IMR-90 (cell line): ENCODE results near the gene TMEM209. TPM values are rescaled to one million over a fixed set of nuclear protein-coding genes. Genes with fewer than 3 reads are reported as not detected.

Experiments used
- ATAC-seq: fragments of 200-7000 bp; cut with Tn5 transposase; 2 replicates; pipeline ENCODE4 v1.9.1; 2020; ENCODE audit warnings: low read depth, mild to moderate bottlenecking, moderate library complexity
- BruUV-seq: library from RNA; stranded (reverse); fragments of 400-500 nt; replicated peaks from 2 replicates; lab custom pipeline; 2021; lab: Mats Ljungman, UMichigan
- CTCF ChIA-PET: fragments of 300-600 bp; formaldehyde crosslinking; extraction: SDS; loops from one replicate; lab custom pipeline; 2021; ENCODE audit warnings: antibody characterized with exemption; lab: Yijun Ruan, JAX
- POLR2A ChIA-PET: fragments of 300-600 bp; sonication (Branson Sonifier 250); formaldehyde crosslinking; loops from one replicate; lab custom pipeline; 2022; ENCODE audit warnings: antibody characterized with exemption; ENCODE audit not compliant: unreplicated experiment; lab: Charles Lee
- DNase-seq: peaks from one replicate; pipeline ENCODE4 v3.0.0; 2013
- H2AFZ ChIP-seq: replicated peaks from 2 replicates; pipeline ENCODE3; 2013; ENCODE audit warnings: low read length, mild to moderate bottlenecking; ENCODE audit not compliant: poor library complexity
- H2AK5ac ChIP-seq: 2 replicates; pipeline ENCODE4 v1.6.1; 2013; ENCODE audit warnings: low read depth, low read length, inconsistent platforms
- H2AK9ac ChIP-seq: replicated peaks from 2 replicates; pipeline ENCODE3; 2013; ENCODE audit warnings: mild to moderate bottlenecking, low read depth, low read length, moderate library complexity; ENCODE audit not compliant: poor library complexity
- H2BK120ac ChIP-seq: 2 replicates; pipeline ENCODE4 v1.6.1; 2013; ENCODE audit warnings: low read depth, low read length, inconsistent platforms
- H2BK15ac ChIP-seq: 3 replicates; pipeline ENCODE4 v1.6.1; 2013; ENCODE audit warnings: low read depth, low read length, inconsistent platforms
- H2BK20ac ChIP-seq: 2 replicates; pipeline ENCODE4 v1.6.1; 2013; ENCODE audit warnings: low read depth, mild to moderate bottlenecking, inconsistent platforms, low read length, moderate library complexity
- H2BK5ac ChIP-seq: 2 replicates; pipeline ENCODE4 v1.6.1; 2013; ENCODE audit warnings: mild to moderate bottlenecking, low read depth, low read length, inconsistent platforms; ENCODE audit not compliant: poor library complexity, severe bottlenecking
- H3K14ac ChIP-seq: replicated peaks from 2 replicates; pipeline ENCODE4 v1.6.1; 2013; ENCODE audit warnings: low read depth, low read length, inconsistent platforms
- H3K18ac ChIP-seq: 2 replicates; pipeline ENCODE4 v1.6.1; 2013; ENCODE audit warnings: low read depth, low read length, control low read depth
- H3K23ac ChIP-seq: 2 replicates; pipeline ENCODE4 v1.6.1; 2013; ENCODE audit warnings: low read depth, low read length, inconsistent platforms
- H3K27ac ChIP-seq: 2 replicates; pipeline ENCODE4 v1.5.1; 2013; ENCODE audit warnings: mild to moderate bottlenecking, control low read depth, low read length; ENCODE audit not compliant: insufficient read depth
- H3K27me3 ChIP-seq: 2 replicates; pipeline ENCODE4 v1.6.1; 2013; ENCODE audit warnings: low read length; ENCODE audit not compliant: control insufficient read depth, insufficient read depth
- H3K36me3 ChIP-seq: 2 replicates; pipeline ENCODE4 v1.6.1; 2013; ENCODE audit warnings: low read length, mixed read lengths; ENCODE audit not compliant: control insufficient read depth, insufficient read depth
- H3K4ac ChIP-seq: 2 replicates; pipeline ENCODE4 v1.6.1; 2013; ENCODE audit warnings: low read depth, low read length, inconsistent platforms
- H3K4me1 ChIP-seq: 2 replicates; pipeline ENCODE4 v1.6.1; 2013; ENCODE audit warnings: low read length, mixed read lengths; ENCODE audit not compliant: control insufficient read depth, insufficient read depth
- H3K4me2 ChIP-seq: 2 replicates; pipeline ENCODE4 v1.6.1; 2013; ENCODE audit warnings: low read depth, mild to moderate bottlenecking, control low read depth, low read length, moderate library complexity
- H3K4me3 ChIP-seq: 2 replicates; pipeline ENCODE4 v1.5.1; 2013; ENCODE audit warnings: low read depth, mild to moderate bottlenecking, control low read depth, low read length, moderate library complexity; ENCODE audit not compliant: insufficient read depth
- H3K56ac ChIP-seq: 2 replicates; pipeline ENCODE4 v1.6.1; 2013; ENCODE audit warnings: low read length, inconsistent platforms; ENCODE audit not compliant: insufficient read depth; ENCODE audit errors: extremely low read depth
- H3K79me1 ChIP-seq, 2 experiments: 2 replicates each; pipeline ENCODE4 v1.6.1; 2013; ENCODE audit warnings: low read length in 2 of 2, inconsistent platforms in 1 of 2, low read depth in 1 of 2
- H3K9ac ChIP-seq: 2 replicates; pipeline ENCODE4 v1.6.1; 2013; ENCODE audit warnings: low read depth, low read length, control low read depth
- H3K9me1 ChIP-seq: 2 replicates; pipeline ENCODE4 v1.6.1; 2013; ENCODE audit warnings: low read length, inconsistent platforms; ENCODE audit not compliant: insufficient read depth
- H3K9me3 ChIP-seq: 2 replicates; pipeline ENCODE4 v1.6.1; 2013; ENCODE audit warnings: low read length; ENCODE audit not compliant: control insufficient read depth, insufficient read depth
- H4K20me1 ChIP-seq: 2 replicates; pipeline ENCODE4 v1.6.1; 2013; ENCODE audit warnings: low read length, inconsistent platforms; ENCODE audit not compliant: insufficient read depth
- H4K5ac ChIP-seq: 2 replicates; pipeline ENCODE4 v1.6.1; 2013; ENCODE audit warnings: mild to moderate bottlenecking, low read depth, low read length, control low read depth
- H4K8ac ChIP-seq, 2 experiments: 2 replicates each; pipeline ENCODE4 v1.6.1; 2013; ENCODE audit warnings: low read depth in 2 of 2, low read length in 2 of 2, control low read depth in 1 of 2, inconsistent platforms in 1 of 2
- H4K91ac ChIP-seq: 2 replicates; pipeline ENCODE4 v1.6.1; 2013; ENCODE audit warnings: low read depth, low read length, inconsistent platforms; ENCODE audit not compliant: insufficient read depth
- BHLHE40 ChIP-seq: fragments of 150-350 bp; IDR thresholded peaks from 2 replicates; pipeline ENCODE4 v1.6.1; 2016; ENCODE audit warnings: mild to moderate bottlenecking, low read depth, low read length
- FOS ChIP-seq: fragments of 150-350 bp; IDR thresholded peaks from 2 replicates; pipeline ENCODE4 v1.6.1; 2016; ENCODE audit warnings: low read depth, low read length
- MAFK ChIP-seq: IDR thresholded peaks from 2 replicates; pipeline ENCODE4 v1.6.1; 2012; ENCODE audit warnings: low read depth, low read length, improper control_type of control experiment
- SMC3 ChIP-seq: fragments of 150-350 bp; IDR thresholded peaks from 2 replicates; pipeline ENCODE4 v1.6.1; 2016; ENCODE audit warnings: low read depth, mild to moderate bottlenecking, antibody characterized with exemption, low read length, moderate library complexity
- WGBS, 2 experiments: methylation state at CpG; one replicate each; pipeline versions ENCODE4 v1.1.5 to v1.1.7; 2013; ENCODE audit warnings: missing lambda C conversion rate in 2 of 2; ENCODE audit not compliant: insufficient read length in 1 of 2; ENCODE audit errors: extremely low coverage in 2 of 2; 5-methylcytosine and 5-hydroxymethylcytosine counted together
- dilution Hi-C: fragments of 300-500 bp; cut with HindIII; formaldehyde crosslinking; loops from one replicate; pipeline ENCODE4 v1.14.3; 2018; ENCODE audit warnings: low sequenced_read_pairs; ENCODE audit not compliant: unreplicated experiment
- in situ Hi-C: fragments of 300-500 bp; cut with MboI; formaldehyde crosslinking; loops from 3 replicates; pipeline ENCODE4 v1.14.3; 2019; ENCODE audit warnings: low sequenced_read_pairs, inconsistent platforms, mixed read lengths
- intact Hi-C: fragments of 100-400 bp; cut with micrococcal nuclease; formaldehyde crosslinking; loops from 2 replicates; pipeline ENCODE4 v1.10.0; 2022
- polyA plus RNA-seq, 3 experiments: library from polyadenylated mRNA; depleted of rRNA; stranded (reverse); fragments of >200 nt; gene quantifications; 2 replicates each; pipeline ENCODE4 v1.2.3, GENCODE V29; 2012; ENCODE audit warnings: low replicate concordance in 1 of 3
- total RNA-seq: library from RNA; depleted of rRNA; stranded (reverse); fragments of >200 nt; gene quantifications from 2 replicates; pipeline ENCODE4 v1.2.3, GENCODE V29; 2012

Gene TMEM209
- total and polyA plus RNA-seq, 2 of the 4 experiments (the other 2 are of a cell fraction) = 8.0 to 11.3 TPM

GRCh38 chr7:130136579-130137167 lies 68.5 kb downstream of the TMEM209 start:
- ChIA-PET CTCF (no interaction called here), POLR2A (no interaction called here)
- Histone ChIP-seq H2BK5ac (no peak overlapping the region), H2BK120ac (no peak overlapping the region), H2AK5ac (no peak overlapping the region), H2AK9ac (no peak overlapping the region), H3K4me3 (no peak overlapping the region), H4K5ac (no peak overlapping the region), H4K20me1 (no peaks in the 10 kb centered on the region), H3K36me3 (peaks cover 19% of the 10 kb centered on the region), H3K14ac (no peak overlapping the region), H2AFZ (no peak overlapping the region), H3K9ac (no peak overlapping the region), H2BK15ac (no peak overlapping the region), H3K9me3 (no peaks in the 10 kb centered on the region), H3K27ac (no peak overlapping the region), H3K9me1 (peaks cover 7% of the 10 kb centered on the region; the same call in 1 of the 2 replicates), H3K23ac (no peak overlapping the region), H2BK20ac (no peak overlapping the region), H3K56ac (no peak overlapping the region), H4K91ac (no peak overlapping the region), H3K27me3 (no peaks in the 10 kb centered on the region), H3K4me1 (peaks cover 11% of the 10 kb centered on the region), H3K4me2 (no peak overlapping the region), H3K4ac (no peak overlapping the region), H4K8ac (no peak overlapping the region), H3K18ac (no peak overlapping the region), H3K79me1 (peaks cover 3% of the 10 kb centered on the region in 2 experiments; a peak in 1 of 4 replicates)
- in situ Hi-C loops (no loop called here), dilution Hi-C loops (no loop called here), intact Hi-C loops (no loop called here)
- WGBS, 2 experiments = no CpG with 5 or more reads among the region's 1 CpG
- BruUV-seq = no TSS peak
- DNase-seq (no peak), ATAC-seq (no peak)
- TF ChIP-seq SMC3 = no peak
- no peak for TF ChIP-seq FOS
- TF ChIP-seq BHLHE40 = no peak
- TF ChIP-seq MAFK = no peak
